HepG2 (cell line): Measurements from ENCODE around the gene ITGA6. TPM values are rescaled to one million over a fixed set of nuclear protein-coding genes. Genes with fewer than 3 reads are reported as not detected.
A peak's percentile ranks its signal among the peaks of the same experiment; 100 is the strongest.

Experiments
- ATF4 ChIP-seq, 2 experiments: fragments of 450-650 bp in 1 of 2; sonication (generic) in 1 of 2; formaldehyde crosslinking; IDR thresholded peaks; 2 replicates each; pipeline versions ENCODE4 v1.5.0 to v1.8.0; 2020 to 2022; ENCODE audit warnings: mild to moderate bottlenecking in 1 of 2, missing genetic modification reagents in 1 of 2
- FOXP4 ChIP-seq: sonication (generic); formaldehyde crosslinking; IDR thresholded peaks from 2 replicates; pipeline ENCODE4 v1.4.0; 2020; ENCODE audit warnings: missing genetic modification reagents
- HNF1A ChIP-seq, 2 experiments: sonication (generic) in 1 of 2; formaldehyde crosslinking in 1 of 2; IDR thresholded peaks; 2 replicates each; pipeline versions ENCODE4 v1.4.0 to v1.6.1; 2016 to 2020; ENCODE audit warnings: borderline replicate concordance in 1 of 2, low read depth in 1 of 2, mild to moderate bottlenecking in 1 of 2, missing genetic modification reagents in 1 of 2
- HOXA7 ChIP-seq: sonication (generic); formaldehyde crosslinking; IDR thresholded peaks from 2 replicates; pipeline ENCODE4 v1.8.1; 2022; ENCODE audit warnings: mild to moderate bottlenecking, missing genetic modification reagents, moderate library complexity
- LCORL ChIP-seq, 2 experiments: fragments of 450-650 bp in 1 of 2; sonication (generic) in 1 of 2; formaldehyde crosslinking in 1 of 2; IDR thresholded peaks; 2 replicates each; pipeline versions ENCODE4 v1.5.0 to v1.6.1; 2017 to 2020; ENCODE audit warnings: antibody characterized with exemption in 1 of 2, missing genetic modification reagents in 1 of 2
- POGK ChIP-seq: sonication (generic); formaldehyde crosslinking; conservative IDR thresholded peaks from 2 replicates; pipeline ENCODE4 v1.8.0; 2022; ENCODE audit warnings: mild to moderate bottlenecking, moderate library complexity, missing genetic modification reagents
- SMAD3 ChIP-seq: sonication (generic); formaldehyde crosslinking; IDR thresholded peaks from 2 replicates; pipeline ENCODE4 v1.4.0; 2020; ENCODE audit warnings: missing genetic modification reagents
- ZNF343 ChIP-seq: sonication (generic); formaldehyde crosslinking; IDR thresholded peaks from 2 replicates; pipeline ENCODE4 v1.4.0; 2020; ENCODE audit warnings: mild to moderate bottlenecking, missing genetic modification reagents
- ZNF609 ChIP-seq: sonication (generic); formaldehyde crosslinking; IDR thresholded peaks from 2 replicates; pipeline ENCODE4 v1.4.0; 2020; ENCODE audit warnings: mild to moderate bottlenecking, missing genetic modification reagents, borderline replicate concordance
- polyA plus RNA-seq, 8 experiments: library from polyadenylated mRNA; depleted of rRNA in 3 of 8; stranded (reverse) in 7 of 8; unstranded in 1 of 8; fragments of >200 nt; fragmentation: Illumina TruSeq in 4 of 8; extraction: Trizol in 4 of 8; gene quantifications; 2 replicates each; pipeline versions ENCODE4 v1.2.1 to v1.2.3, GENCODE V29; 2011 to 2016; ENCODE audit warnings: low read depth in 4 of 8, missing spikeins in 1 of 8, mixed read lengths in 1 of 8; ENCODE audit not compliant: insufficient read depth in 1 of 8
- total RNA-seq, 5 experiments: library from RNA; depleted of rRNA; stranded (reverse); fragments of >200 nt; fragmentation: Illumina TruSeq; extraction: Trizol; gene quantifications; 2 replicates each; pipeline ENCODE4 v1.2.3, GENCODE V29; 2016; ENCODE audit warnings: low read depth in 1 of 5

ITGA6 gene
- total and polyA plus RNA-seq, 2 of the 13 experiments (the other 11 are each of a cell fraction or from before 2014, with no cell fraction given), result 24.0 to 92.5 TPM

- TF ChIP-seq ZNF609 (CRISPR knock-in tag) (peak; percentile 61; the same call in 1 of the 2 replicates), ZNF343 (CRISPR knock-in tag) (0 out of 2 replicates have a peak, but pooled peaks have one; percentile 48), FOXP4 (CRISPR knock-in tag) (peak; percentile 73), POGK (CRISPR knock-in tag) (peak; percentile 82), LCORL (IDR thresholded peaks at IDR 0.05) (no peak), LCORL (CRISPR knock-in tag; IDR thresholded peaks at IDR 0.05) (peak; percentile 62), ATF4 (CRISPR knock-in tag; IDR thresholded peaks at IDR 0.05) (peak in 1 of 2 experiments; percentile 98; a peak in 2 of 4 replicates), HOXA7 (CRISPR knock-in tag) (no peak), SMAD3 (CRISPR knock-in tag) (peak; percentile 67; the same call in 1 of the 2 replicates), HNF1A (IDR thresholded peaks at IDR 0.05; ENCODE audit: low read depth) (no peak), HNF1A (CRISPR knock-in tag; IDR thresholded peaks at IDR 0.05; ENCODE audit: borderline replicate concordance) (0 out of 2 replicates have a peak, but pooled peaks have one; percentile 51)
Observed at GRCh38 chr2:172465417-172466334, 38.3 kb downstream of the ITGA6 start (continued).
